NCI-H2227 (cell line): Measurements from ENCODE around the gene GGA2.
A peak's percentile ranks its signal among the peaks of the same experiment; 100 is the strongest.
"Not testable (repeated sequence)": the region's sequence is repeated elsewhere in the genome, so short reads cannot be mapped to it uniquely, and the experiment has no call there.

Experiments
- DNase-seq: peaks from one replicate; lab custom pipeline; 2025; ENCODE audit not compliant: unreplicated experiment; lab: John Stamatoyannopoulos, UW

Gene GGA2

DNA sequence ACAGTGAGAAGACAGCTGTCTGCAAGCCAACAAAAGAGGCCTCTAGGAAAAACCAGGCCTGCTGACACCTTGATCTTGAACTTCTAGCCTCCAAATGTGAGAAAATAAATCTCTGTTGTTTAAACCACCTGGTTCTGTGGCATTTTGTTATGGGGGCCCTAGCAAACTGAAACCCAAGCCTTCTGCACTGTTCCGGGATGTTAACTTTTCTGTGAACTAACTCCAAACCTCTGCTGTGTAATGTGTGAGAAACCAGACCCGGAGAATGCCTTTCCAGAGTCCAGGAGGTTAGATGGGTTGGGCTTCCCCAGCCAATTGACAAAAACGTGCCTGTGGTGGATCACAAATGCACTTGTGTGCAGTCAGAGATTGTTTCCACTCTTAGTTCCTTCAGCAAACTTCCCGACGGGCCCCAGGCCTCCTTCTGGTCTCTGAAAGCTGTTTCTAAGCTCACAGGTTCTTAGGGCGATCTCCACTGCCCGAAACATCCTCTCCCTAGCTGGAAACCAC is 13.6 kb upstream of the GGA2 start:
- DNase-seq, result no peak

DNA sequence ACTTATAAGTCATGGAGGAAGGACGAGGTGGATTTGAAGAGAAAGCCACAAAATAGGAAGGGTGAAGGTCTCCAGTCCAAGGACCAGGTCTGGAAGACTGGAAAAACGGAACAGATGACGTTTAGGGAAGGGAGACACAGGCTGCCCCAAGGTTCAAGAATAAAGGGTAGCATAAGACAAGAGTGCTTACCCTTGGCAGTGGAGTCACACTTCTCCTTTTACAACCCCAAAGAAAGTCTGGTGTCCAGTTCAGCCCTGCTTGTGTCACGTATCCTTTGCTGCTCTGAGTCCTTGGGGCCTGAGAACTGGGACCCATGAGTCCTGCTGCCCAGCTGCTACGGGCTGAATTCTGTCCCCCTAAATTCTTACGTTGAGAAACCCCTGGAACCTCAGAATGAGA is 13.0 kb upstream of the GGA2 start:
- no peak for DNase-seq

DNA sequence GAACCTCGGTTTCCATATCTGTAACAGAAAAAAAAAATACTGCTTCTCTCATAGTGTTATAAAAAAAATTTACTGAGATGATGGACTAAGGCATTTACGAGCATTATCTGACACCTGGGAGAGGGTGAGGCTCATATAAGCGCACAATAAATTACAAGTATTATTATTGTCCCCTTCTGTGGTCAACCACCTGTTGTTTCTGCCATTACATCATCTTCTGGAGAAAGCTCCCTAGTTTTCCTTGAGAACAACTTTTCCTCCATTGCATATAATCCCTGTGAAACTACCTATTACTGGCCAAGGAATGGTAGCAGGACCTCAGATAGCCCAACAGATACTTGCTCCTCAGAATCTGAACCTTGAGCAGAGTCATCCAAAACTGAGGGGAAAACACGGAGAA is 11.7 kb upstream of the GGA2 start:
- no peak for DNase-seq

DNA sequence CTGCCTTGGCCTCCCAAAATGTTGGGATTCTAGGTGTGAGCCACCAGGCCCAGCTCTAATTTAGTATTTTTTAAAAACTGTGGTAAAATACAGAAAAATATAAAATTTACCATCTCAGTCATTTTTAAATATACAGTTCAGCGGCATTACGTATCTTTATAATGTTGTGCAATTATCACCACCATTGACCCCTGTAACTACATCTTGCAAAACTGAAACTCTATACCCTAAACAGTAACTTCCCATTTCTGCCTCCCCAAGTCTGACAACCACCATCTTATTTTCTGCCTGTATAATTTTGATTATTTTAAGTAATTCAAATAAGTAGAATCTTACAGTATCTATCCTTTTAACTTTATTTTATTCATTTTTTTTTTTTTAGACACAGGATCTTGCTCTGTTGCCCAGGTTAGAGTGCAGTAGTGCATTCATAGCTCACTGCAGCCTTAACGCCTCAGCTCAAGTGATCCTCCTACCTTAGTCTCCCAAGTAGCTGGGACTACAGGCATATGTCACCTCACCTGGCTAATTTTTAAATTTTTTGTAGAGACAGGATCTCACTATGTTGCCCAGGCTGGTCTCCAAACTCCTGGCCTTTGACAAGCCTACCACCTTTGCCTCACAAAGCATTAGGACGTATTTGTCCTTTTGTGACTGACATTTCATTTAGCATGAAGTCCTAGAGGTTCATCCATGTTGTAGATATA is 10.9 kb upstream of the GGA2 start:
- DNase-seq, result no peak

DNA sequence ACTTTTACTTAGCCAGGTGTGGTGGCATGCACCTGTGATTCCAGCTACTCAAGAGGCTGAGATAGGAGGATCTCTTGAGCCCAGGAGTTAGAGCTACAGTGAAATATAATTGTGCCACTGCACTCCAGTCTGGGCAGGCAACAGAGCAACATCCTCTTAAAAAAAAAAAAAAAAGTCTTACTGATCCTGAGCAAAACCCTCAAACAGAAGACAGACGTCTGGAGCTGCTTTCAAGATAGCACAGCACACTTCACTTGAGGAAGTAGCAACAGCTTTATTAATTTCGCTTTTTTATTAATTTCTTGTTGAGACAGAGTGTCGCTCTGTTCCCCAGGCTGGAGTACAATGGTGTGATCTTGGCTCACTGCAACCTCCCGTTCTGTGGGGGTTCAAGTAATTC is 10.2 kb upstream of the GGA2 start:
- DNase-seq, result no peak

DNA sequence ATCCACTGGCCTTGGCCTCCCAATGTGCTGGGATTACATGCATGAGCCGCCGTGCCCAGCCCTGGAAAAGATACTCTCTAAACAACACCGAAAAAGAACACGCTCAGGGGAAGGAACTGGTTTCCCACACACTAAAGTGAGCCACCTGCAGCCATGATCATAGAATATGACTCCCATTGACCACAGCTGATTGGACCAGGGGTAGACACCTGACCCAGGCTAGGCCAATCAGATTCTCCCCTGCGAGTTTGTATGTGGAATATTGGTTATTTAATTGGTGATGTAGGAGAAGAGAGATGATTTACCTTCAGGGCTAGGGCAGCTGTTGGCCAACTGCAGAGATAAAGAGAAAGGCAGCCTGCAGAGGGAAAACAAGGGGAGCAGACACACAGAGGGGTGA is 9.0 kb upstream of the GGA2 start:
- peak; percentile 10 for DNase-seq

DNA sequence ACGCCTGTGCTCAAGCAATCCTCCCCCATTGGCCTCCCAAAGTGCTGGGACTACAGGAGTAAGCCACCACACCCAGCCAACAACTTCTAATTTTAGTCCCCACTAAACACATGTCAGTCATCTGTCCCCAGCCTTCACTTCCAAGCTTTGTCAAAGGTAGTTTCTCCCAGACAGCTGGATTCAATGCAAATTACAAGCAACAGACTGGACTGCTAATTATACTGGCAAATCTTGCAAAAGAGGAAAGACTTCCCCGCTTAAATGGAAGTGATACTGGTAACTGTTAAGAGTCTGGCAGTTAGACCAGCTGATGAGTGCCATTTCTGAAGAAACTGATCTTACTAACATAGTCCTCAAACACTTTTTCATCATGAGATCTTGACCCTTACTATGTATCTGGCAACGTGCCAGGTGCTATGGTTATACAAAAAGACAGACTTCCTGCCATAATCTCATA is 8.2 kb upstream of the GGA2 start:
- DNase-seq, result peak; percentile 55

DNA sequence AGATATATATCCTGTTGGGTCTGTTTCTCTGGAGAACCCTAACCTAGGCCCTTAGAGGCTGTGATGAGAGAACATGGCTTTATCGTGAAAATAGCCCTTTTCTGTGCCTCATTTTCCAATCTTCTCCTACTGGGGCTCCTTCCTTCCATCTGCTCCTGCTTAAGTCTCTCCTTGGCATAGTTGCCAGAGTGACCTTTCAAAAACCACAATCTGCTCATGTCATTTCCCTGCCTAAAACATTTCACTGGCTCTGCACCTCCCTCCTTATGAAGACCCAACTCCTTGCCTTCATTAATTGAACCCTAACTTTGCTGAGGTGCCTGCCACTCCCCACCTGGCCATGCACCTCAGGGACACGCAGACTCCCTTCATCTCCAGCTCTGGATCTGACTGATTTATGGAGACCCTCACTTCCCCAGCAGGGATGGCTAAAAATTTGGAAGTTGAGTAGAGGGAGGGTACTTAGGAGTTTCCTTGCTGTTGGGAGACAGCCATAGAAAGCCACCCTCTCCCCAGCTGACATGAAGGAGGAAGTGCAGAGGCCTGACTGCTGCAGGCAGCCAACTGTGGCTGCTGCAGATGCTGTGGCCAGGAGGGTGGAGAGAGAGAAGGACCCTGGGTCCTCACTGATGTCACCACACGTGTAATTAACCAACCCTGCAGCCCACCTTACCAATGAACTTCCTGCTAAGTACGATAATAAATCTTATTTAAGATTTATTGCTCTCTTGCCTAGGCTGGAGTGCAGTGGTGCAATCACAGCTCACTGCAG is 6.3 kb upstream of the GGA2 start:
- no peak for DNase-seq

DNA sequence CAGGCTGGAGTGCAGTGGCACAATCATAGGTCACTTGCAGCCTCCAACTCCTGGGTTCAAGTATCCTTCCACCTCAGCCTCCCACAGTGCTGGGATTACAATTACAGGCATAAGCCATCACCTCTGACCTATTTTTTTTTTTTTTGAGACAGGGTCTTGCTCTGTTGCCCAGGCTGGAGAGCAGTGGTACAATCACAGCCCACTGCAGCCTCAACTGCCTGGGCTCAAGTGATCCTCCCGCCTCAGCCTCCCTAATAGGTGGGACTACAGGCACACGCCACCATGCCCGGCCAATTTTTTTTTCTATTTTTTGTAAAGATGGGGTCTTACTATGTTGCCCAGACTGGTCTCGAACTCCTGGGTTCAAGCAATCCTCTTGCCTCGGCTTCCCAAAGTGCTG is 5.6 kb upstream of the GGA2 start:
- DNase-seq, result no peak

DNA sequence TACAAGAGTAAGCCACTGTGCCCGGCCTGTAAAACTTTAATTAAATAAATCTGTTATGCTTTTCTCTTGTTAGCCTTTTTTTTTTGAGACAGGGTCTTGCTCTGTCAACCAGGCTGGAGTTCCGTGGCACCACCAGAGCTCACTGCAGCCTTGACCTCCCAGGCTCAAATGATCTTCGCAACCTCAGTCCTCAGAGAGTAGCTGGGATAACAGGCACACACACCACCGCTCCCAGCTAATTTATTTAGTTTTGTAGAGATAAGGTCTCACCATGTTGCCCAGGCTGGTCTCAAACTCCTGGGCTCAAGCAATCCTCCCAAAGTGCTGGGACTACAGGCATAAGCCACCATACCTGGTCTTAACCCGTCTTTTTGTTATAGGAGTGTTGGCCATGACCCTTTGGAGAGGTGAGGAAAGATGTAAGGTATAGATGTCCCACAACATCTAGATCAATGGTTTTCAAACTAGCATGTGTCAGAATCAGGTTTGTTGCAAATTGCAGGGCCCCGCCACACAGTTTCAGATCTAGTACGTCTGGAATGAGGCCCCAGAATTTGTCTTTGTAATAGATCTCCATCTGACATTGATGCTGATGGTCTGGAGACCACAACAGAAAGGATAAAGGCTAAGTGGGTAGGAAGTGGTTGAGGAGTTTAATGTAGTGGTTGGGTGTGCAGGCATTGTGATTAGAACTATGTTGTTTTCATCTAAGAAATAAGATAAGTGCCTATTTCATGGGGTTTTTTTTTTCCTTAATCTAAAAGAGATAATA is 4.3 kb upstream of the GGA2 start:
- no peak for DNase-seq

DNA sequence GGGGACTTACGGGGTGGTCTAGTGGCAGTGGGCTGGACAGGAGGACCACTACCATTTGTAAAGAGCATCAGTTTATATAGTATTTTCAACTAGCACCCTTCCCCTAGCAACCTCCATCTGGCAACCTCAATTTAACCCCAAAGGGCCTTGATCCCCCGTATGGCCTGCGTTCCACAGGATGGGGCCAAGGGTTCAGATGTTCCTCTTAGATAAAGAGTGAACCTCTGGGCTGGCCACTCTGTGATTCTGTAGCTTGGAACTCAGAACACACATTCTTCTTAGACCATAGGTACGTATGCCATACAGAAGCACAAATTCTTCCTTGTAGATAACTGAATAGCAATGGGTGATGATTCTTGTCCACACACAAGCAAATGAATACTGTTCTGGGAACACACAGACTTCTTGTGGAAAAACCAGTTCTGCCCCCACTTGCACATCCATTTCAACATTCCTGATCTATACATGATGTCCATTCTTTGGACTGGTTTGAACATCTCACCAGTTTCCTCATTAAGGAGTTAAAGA is 1.9 kb upstream of the GGA2 start:
- no peak for DNase-seq

DNA sequence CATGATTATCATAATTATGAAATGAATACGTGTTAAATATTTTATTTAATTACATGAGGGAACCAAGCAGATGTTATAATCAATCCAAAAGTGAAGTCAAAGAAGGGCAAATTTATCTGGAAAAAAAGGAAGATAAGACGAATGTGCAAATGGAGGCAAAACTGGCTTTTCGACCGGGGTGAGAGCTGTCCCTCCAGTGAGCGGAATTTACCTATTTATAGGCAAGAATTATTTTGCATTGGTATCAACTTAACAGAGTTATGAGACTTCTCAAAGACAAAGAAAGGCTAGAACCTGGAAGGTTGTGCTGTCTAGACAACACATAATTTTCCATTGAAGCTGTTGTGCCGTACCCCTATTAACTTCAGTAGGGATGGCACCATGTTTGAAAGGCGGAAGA is 1.4 kb upstream of the GGA2 start:
- no peak for DNase-seq

DNA sequence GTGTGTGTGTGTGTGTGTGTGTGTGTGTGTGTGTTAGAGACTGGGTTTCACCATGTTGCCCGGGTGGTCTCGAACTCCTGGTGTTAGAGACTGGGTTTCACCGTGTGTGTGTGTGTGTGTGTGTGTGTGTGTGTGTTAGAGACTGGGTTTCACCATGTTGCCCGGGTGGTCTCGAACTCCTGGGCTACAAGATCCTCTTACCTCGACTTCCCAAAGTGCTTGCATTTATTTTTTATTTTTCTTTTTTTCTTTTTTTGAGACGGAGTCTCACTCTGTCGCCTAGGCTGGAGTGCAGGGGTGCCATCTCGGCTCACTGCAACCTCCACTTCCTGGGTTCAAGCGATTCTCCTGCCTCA is 599 bp upstream of the GGA2 start:
- DNase-seq, result not testable (repeated sequence)

DNA sequence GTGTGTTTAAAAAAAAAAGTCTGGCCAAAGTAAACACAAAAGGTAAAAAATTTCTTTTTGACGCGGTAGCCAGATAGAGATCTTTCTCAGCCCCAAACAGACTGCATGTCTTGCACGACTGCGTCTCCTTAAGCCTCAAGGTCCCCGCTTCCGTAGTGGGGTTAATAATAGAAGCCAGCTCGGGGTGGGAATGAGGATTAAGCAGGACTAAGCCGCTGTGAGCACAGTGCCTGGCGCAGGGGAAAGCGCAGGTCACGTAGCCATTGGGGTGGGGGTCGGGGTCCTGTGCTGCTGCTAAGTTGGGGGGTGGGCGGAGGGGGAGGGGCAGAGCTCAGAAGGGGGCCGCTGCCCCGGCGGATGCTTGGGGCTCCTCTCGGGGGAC is 521 bp downstream of the GGA2 start:
- peak; percentile 52 for DNase-seq

DNA sequence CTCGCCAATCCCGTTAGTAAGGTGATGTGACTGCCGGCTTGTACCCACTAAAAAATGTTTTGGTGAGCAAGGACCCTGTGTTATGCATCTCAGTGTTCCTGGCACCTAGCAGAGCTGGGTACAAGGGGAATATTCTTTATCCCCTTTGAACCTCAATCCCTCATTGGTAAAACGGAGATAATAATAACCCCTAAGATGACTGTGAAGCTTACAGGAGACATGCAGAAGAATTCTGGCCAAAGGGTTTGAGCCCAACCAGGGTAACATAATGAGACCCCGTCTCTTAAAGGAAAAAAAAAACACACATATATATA is 896 bp downstream of the GGA2 start:
- no peak for DNase-seq

DNA sequence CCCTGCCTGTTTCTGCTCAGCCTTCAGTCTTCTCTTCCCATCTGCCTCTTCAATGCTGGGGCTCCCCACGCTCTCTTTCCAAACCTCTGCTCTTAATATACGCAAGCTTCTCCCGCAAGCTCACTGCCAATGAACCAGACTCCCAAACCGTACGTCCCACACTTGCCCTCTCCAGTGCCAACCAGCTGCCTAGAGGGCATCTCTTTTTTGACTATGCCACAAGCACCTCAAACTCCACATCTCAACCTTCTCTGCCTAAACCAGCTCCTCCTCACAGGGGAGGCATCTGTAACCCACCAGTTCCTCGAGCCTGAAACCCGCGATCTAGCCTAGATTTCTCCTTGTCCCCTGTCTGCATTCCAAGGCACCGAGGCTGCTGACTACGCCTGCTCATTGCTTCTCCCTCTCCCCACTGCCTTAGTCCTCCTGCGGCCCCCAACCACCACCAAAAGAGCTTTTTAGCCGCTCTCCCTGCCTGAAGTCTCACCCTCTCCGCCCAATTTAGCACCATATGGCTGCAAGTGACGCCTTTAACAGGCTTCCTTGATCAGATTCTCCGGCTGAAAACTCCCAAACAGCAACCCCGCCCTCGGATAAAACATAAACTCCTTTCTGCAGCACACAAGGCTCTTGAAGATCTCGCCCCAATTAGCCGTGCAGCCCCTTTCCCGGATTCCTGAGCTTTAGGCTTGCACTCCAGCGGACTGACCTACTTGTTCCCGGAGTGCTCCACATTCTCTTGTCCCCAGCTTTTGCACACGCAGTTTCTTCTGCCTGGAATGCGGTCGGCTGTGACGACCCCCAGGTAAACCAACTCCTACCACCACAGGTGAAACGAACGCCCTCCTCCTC is 1.5 kb downstream of the GGA2 start:
- peak; percentile 21 for DNase-seq

DNA sequence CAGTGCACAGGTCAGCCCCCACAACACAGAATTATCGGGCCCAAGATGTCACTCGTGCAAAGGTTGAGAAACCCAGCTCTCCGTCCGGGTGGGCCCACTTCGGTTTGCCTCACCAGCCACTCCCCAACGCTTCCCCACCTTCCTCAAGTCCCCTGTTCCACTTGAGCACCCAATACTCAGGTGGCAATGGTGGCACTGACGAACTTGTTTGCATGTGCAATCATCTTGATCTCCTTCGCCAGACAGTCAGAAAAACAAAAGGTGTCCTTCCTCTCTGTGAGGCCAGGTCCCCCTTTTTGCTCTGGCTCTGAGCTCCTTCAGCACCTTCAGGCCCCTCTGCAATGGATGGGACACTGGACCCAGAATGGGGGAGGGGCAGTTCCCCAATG is 3.7 kb downstream of the GGA2 start:
- DNase-seq, result no peak

DNA sequence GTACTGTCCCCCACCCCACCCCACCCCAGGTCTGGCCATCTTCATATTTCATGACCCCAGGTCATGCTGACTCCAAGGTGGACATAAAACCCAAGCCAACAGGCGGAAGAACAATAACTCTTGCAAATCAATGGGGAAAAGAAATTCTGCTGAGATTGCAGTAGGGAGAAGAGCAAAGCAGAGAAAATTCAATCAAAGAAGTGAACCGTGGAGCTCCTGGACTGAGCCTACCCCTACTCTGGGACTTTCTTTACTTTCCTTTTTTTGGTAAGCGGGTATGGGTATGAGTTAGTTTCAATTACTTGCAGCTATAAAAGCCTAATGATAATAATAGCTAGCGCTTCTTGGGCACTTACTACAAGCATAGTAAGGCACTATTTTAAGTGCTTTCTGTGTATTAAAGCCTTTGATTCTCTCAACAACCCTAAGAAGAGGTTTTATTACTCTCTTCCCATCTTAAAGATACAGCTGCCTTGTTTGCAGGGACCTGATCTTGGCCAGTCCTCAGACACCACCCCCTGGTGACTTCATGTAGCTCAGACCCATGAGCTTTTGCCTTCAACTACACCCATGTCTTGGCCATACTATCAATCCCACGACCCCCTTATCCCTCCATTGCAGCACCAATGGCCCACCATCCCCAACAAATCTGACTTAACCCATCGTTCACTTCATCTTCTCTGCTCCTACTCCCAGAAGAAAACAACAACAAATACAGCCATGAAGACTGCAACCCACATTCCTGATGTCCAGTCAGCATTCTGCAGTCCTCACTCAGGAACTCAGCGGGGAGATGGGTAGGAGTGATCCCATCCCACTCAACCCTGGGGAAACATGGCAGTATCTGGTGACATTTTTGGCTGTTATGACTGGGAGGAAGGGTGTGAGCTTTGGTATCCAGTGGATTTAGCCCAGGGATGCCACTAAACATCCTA is 4.4 kb downstream of the GGA2 start:
- no peak for DNase-seq

DNA sequence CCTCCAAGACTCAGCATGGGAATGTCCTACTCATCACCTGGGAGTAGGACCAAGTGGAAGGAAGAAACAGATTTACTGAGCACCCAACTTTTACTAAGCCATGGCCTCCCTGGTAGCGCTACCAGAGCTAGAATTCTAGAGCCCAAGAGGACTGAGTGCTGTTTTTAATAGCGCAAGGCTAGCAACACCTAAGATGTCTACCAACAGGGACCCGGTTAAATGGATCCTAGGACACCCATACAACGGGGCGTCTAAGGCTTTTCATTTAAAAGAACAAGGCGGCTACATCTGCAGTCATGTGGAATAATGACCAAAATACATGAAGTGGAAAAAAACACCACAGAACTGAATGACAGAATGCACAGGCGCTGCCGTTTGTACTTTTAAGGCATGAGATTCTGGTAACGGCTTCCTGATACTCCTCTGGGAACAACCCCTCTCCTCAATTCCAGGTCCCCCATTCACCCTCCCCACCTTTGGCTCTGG is 5.1 kb downstream of the GGA2 start:
- DNase-seq, result no peak
